Neural progenitor cell (in vitro differentiated cells): Measurements from ENCODE around the gene VAMP1. TPM values are rescaled to one million over a fixed set of nuclear protein-coding genes. Genes with fewer than 3 reads are reported as not detected.

Experiments used
- DNase-seq: peaks from one replicate; pipeline ENCODE4 v3.0.0-alpha.2; 2016; ENCODE audit warnings: low spot score
- H2AFZ ChIP-seq: fragments of 200-600 bp; sonication (generic); replicated peaks from 2 replicates; pipeline ENCODE4 v1.6.1; 2016; ENCODE audit warnings: antibody characterized with exemption
- H3F3A ChIP-seq: fragments of 200-600 bp; sonication (generic); 2 replicates; pipeline ENCODE4 v1.6.1; 2016; ENCODE audit warnings: antibody characterized with exemption, low read depth
- H3K27ac ChIP-seq: fragments of 200-600 bp; sonication (generic); 2 replicates; pipeline ENCODE4 v1.5.1; 2016; ENCODE audit warnings: mild to moderate bottlenecking
- H3K27me3 ChIP-seq: fragments of 200-600 bp; sonication (generic); 2 replicates; pipeline ENCODE4 v1.6.1; 2016; ENCODE audit warnings: mild to moderate bottlenecking, moderate library complexity
- H3K36me3 ChIP-seq: fragments of 200-600 bp; sonication (generic); 2 replicates; pipeline ENCODE4 v1.5.1; 2016
- H3K4me1 ChIP-seq: fragments of 200-600 bp; sonication (generic); 2 replicates; pipeline ENCODE4 v1.6.1; 2016; ENCODE audit warnings: mixed run types
- H3K4me2 ChIP-seq: fragments of 200-600 bp; sonication (generic); 2 replicates; pipeline ENCODE4 v1.6.1; 2016
- H3K4me3 ChIP-seq: fragments of 200-600 bp; sonication (generic); 2 replicates; pipeline ENCODE4 v1.5.1; 2016
- H3K79me2 ChIP-seq: fragments of 200-600 bp; sonication (generic); 2 replicates; pipeline ENCODE4 v1.6.1; 2016; ENCODE audit warnings: low read depth
- H3K9ac ChIP-seq: fragments of 200-600 bp; sonication (generic); 2 replicates; pipeline ENCODE4 v1.6.1; 2016
- H3K9me3 ChIP-seq: fragments of 200-600 bp; sonication (generic); 2 replicates; pipeline ENCODE4 v1.5.1; 2016; ENCODE audit warnings: low read depth
- H4K20me1 ChIP-seq: fragments of 200-600 bp; sonication (generic); 2 replicates; pipeline ENCODE4 v1.6.1; 2016; ENCODE audit warnings: low read depth
- H3K27ac Mint-ChIP-seq: 3 replicates; pipeline ENCODE4 v1.8.0; 2021; ENCODE audit warnings: mixed read lengths
- H3K27me3 Mint-ChIP-seq: 2 replicates; pipeline ENCODE4 v1.8.0; 2022; ENCODE audit warnings: low read depth, mild to moderate bottlenecking, inconsistent platforms, moderate library complexity, mixed read lengths; ENCODE audit not compliant: insufficient read depth
- H3K36me3 Mint-ChIP-seq: 3 replicates; pipeline ENCODE4 v1.8.0; 2021; ENCODE audit warnings: mixed read lengths
- H3K4me1 Mint-ChIP-seq: 3 replicates; pipeline ENCODE4 v1.8.0; 2021; ENCODE audit warnings: mixed read lengths
- H3K4me3 Mint-ChIP-seq: 3 replicates; pipeline ENCODE4 v1.8.0; 2021; ENCODE audit warnings: mild to moderate bottlenecking, moderate library complexity, mixed read lengths
- H3K9me3 Mint-ChIP-seq: 3 replicates; pipeline ENCODE4 v1.8.0; 2020; ENCODE audit warnings: mixed read lengths
- CTCF ChIP-seq: fragments of 200-600 bp; sonication (generic); IDR thresholded peaks from 2 replicates; pipeline ENCODE4 v1.5.1; 2017; ENCODE audit warnings: antibody characterized with exemption, mild to moderate bottlenecking
- EZH2 ChIP-seq: fragments of 200-600 bp; sonication (generic); IDR thresholded peaks from 2 replicates; pipeline ENCODE4 v1.6.1; 2017; ENCODE audit warnings: antibody characterized with exemption, mild to moderate bottlenecking, moderate library complexity
- EZH2phosphoT487 ChIP-seq: fragments of 200-600 bp; sonication (generic); IDR thresholded peaks from 2 replicates; pipeline ENCODE4 v1.6.1; 2017; ENCODE audit warnings: antibody characterized with exemption
- total RNA-seq: library from RNA; depleted of rRNA; stranded (reverse); fragments of >200 nt; gene quantifications from 2 replicates; pipeline ENCODE4 v1.2.3, GENCODE V29; 2015; ENCODE audit warnings: low replicate concordance

The VAMP1 gene
- total RNA-seq, 1 donor from 2014 or later, result 14.3 TPM

- peaks cover 7% of the 10 kb centered on the region for H3K27me3 Mint-ChIP-seq
- Histone ChIP-seq H3F3A (peaks cover 38% of the 10 kb centered on the region), H3K9ac (no peak overlapping the region), H3K36me3 (no peaks in the 10 kb centered on the region), H3K27me3 (no peaks in the 10 kb centered on the region), H4K20me1 (no peaks in the 10 kb centered on the region), H3K27ac (peak overlapping the region; percentile 91), H3K9me3 (no peaks in the 10 kb centered on the region), H3K79me2 (no peaks in the 10 kb centered on the region), H3K4me2 (peak overlapping the region; percentile 77), H2AFZ (peak overlapping the region; percentile 42), H3K4me3 (no peak overlapping the region), H3K4me1 (peaks cover 38% of the 10 kb centered on the region)
- TF ChIP-seq EZH2phosphoT487 (no peak), CTCF (no peak), EZH2 (no peak)
- H3K27ac Mint-ChIP-seq, result peak overlapping the region; percentile 98
- H3K4me1 Mint-ChIP-seq, result peaks cover 38% of the 10 kb centered on the region
- H3K36me3 Mint-ChIP-seq, result no peaks in the 10 kb centered on the region
- H3K4me3 Mint-ChIP-seq, result peak overlapping the region; percentile 78
- peak; percentile 14 for DNase-seq
- no peaks in the 10 kb centered on the region for H3K9me3 Mint-ChIP-seq
Measured at GRCh38 chr12:6452245-6452943, 18.1 kb downstream of the VAMP1 start.

GRCh38 chr12:6451348-6452244 lies 18.9 kb downstream of the VAMP1 start, which contains the start of gene TAPBPL:
TSS of gene TAPBPL (plus strand) at chr12:6452042. CDS start at chr12:6452249, 207 bp downstream.
- DNase-seq, result peak; percentile 89
- no peaks in the 10 kb centered on the region for H3K79me2 ChIP-seq
- H3K9ac ChIP-seq, result no peak within 1 kb of the TSS
- peak within 1 kb of the TSS; percentile 59 for H2AFZ ChIP-seq
- H3K27me3 ChIP-seq, result no peaks in the 10 kb centered on the region
- H4K20me1 ChIP-seq, result no peaks in the 10 kb centered on the region
- peaks cover 38% of the 10 kb centered on the region for H3K4me1 ChIP-seq
- peaks cover 39% of the 10 kb centered on the region for H3K4me1 Mint-ChIP-seq
- H3K9me3 ChIP-seq, result no peaks in the 10 kb centered on the region
- H3K27ac Mint-ChIP-seq, result peak within 1 kb of the TSS; percentile 98
- TF ChIP-seq EZH2, result no peak
- no peak for TF ChIP-seq CTCF
- no peak for TF ChIP-seq EZH2phosphoT487
- peak within 1 kb of the TSS; percentile 30 for H3K4me3 ChIP-seq
- peak within 1 kb of the TSS; percentile 78 for H3K4me3 Mint-ChIP-seq
- H3F3A ChIP-seq, result peaks cover 38% of the 10 kb centered on the region
- peak within 1 kb of the TSS; percentile 91 for H3K27ac ChIP-seq
- no peaks in the 10 kb centered on the region for H3K9me3 Mint-ChIP-seq
- peak within 1 kb of the TSS; percentile 77 for H3K4me2 ChIP-seq
- peaks cover 7% of the 10 kb centered on the region for H3K27me3 Mint-ChIP-seq
- no peaks in the 10 kb centered on the region for H3K36me3 ChIP-seq
- no peaks in the 10 kb centered on the region for H3K36me3 Mint-ChIP-seq

- H4K20me1 ChIP-seq, result no peaks in the 10 kb centered on the region
- H3K4me3 Mint-ChIP-seq, result peak overlapping the region; percentile 78
- H3K79me2 ChIP-seq, result no peaks in the 10 kb centered on the region
- no peaks in the 10 kb centered on the region for H3K36me3 ChIP-seq
- TF ChIP-seq EZH2phosphoT487 (no peak), EZH2 (no peak), CTCF (no peak)
- no peaks in the 10 kb centered on the region for H3K9me3 ChIP-seq
- peaks cover 38% of the 10 kb centered on the region for H3K4me1 ChIP-seq
- H3K4me2 ChIP-seq, result peak overlapping the region; percentile 77
- H3F3A ChIP-seq, result peaks cover 38% of the 10 kb centered on the region
- no peak for DNase-seq
- H3K27ac Mint-ChIP-seq, result peak overlapping the region; percentile 98
- no peaks in the 10 kb centered on the region for H3K36me3 Mint-ChIP-seq
- H3K9me3 Mint-ChIP-seq, result no peaks in the 10 kb centered on the region
- peaks cover 44% of the 10 kb centered on the region for H3K4me1 Mint-ChIP-seq
- peak overlapping the region; percentile 30 for H3K4me3 ChIP-seq
- no peak overlapping the region for H3K9ac ChIP-seq
- H3K27ac ChIP-seq, result peak overlapping the region; percentile 91
- H3K27me3 Mint-ChIP-seq, result peaks cover 7% of the 10 kb centered on the region
- peak overlapping the region; percentile 59 for H2AFZ ChIP-seq
- no peaks in the 10 kb centered on the region for H3K27me3 ChIP-seq
Measured at GRCh38 chr12:6450869-6451347, 19.6 kb downstream of the VAMP1 start.
